22Rv1 (cell line): ENCODE results near the gene TCTN1.

ENCODE experiments used
- ZFX ChIP-seq: fragments of 450-650 bp; IDR thresholded peaks from 2 replicates; pipeline ENCODE4 v1.6.1; 2017; ENCODE audit warnings: antibody characterized with exemption, borderline replicate concordance
- TF ChIP-seq, protein P1 (sequence below): fragments of 450-650 bp; IDR thresholded peaks from 2 replicates; pipeline ENCODE4 v1.5.1; 2017; ENCODE audit warnings: mild to moderate bottlenecking

DNA sequence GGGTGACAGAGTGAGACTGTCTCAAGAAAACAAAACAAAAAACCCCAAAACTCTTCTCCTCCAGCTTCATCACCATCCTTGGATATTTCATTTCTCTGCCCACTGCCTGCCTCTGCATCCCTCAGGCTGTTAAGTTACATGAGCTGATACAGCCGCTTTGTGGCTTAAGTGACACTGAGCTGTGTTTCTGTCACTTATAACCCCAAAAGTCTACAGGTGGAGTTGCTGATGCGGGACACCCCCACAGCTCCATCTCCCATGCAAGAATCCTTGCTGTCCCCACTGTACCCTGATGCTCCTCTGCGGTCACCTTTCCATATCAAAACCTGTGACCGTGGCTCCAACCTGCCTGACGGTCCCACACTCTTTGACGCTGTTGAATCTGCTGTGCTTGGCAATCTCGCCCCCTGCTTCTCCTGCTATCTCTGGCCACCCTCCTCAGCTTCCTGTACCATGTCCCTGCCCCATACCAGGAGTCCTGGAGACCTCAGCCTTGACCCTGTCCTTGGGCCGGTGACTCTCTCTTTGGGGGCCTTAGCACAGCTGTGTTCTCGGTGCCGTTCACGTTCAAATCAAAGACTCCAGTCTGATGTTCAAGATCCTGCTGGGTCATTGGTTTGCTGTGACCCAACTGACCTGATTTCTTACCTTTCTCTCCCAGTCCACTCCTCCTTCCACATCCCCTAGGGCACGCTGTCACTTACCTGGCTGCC lies 54.7 kb downstream of the TCTN1 start:
- TF ChIP-seq, protein P1, sequence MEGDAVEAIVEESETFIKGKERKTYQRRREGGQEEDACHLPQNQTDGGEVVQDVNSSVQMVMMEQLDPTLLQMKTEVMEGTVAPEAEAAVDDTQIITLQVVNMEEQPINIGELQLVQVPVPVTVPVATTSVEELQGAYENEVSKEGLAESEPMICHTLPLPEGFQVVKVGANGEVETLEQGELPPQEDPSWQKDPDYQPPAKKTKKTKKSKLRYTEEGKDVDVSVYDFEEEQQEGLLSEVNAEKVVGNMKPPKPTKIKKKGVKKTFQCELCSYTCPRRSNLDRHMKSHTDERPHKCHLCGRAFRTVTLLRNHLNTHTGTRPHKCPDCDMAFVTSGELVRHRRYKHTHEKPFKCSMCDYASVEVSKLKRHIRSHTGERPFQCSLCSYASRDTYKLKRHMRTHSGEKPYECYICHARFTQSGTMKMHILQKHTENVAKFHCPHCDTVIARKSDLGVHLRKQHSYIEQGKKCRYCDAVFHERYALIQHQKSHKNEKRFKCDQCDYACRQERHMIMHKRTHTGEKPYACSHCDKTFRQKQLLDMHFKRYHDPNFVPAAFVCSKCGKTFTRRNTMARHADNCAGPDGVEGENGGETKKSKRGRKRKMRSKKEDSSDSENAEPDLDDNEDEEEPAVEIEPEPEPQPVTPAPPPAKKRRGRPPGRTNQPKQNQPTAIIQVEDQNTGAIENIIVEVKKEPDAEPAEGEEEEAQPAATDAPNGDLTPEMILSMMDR = no peak
- TF ChIP-seq ZFX = no peak
